Activated T-cell treated with anti-CD3 and anti-CD28 coated beads, Interleukin-2, amount 50 U/mL, for 1 hour (primary cell): ENCODE data around the gene STRADA.
A peak's percentile ranks its signal among the peaks of the same experiment; 100 is the strongest.
"Not testable (repeated sequence)": the region's sequence is repeated elsewhere in the genome, so short reads cannot be mapped to it uniquely, and the experiment has no call there.

Experiments
- DNase-seq: peaks from one replicate; pipeline ENCODE4 v3.0.0-alpha.2; 2020

The STRADA gene

DNA sequence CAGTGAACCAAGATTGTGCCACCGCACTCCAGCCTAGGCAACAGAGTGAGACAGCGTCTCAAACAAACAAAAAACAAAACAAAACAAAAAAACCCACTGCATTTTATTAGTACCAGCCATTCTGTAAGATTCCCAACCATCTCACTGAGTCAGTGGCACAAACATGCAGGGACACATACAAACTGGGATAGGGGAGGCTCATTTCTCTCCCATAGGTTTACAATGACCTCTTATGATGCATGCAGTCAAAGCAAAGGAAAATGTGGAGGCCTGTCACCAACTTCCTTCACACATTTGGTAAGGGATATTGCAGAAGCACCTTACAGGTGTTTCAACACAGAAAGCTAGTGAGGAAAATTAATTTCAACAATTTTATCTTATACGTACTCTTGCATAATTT is 12.4 kb upstream of the STRADA start:
- DNase-seq, result no peak

DNA sequence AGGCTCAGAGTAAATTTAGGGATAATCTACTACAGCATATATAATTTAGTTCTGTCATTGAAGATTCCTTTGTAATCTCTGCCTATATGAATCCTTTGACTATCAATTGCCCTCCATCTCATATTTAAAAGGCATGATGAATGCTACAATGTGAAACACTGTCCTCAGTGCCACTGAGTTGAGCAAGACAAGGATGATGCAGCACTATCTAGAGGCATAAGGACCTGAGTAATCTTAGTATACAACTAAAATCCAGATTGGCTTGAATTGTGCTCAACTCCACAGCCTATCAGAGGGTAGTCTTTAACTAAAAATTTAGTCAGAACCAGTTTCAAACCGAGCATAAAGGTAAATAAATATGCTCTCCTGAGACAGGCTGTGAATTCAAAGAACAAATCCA is 11.6 kb upstream of the STRADA start:
- DNase-seq, result no peak

DNA sequence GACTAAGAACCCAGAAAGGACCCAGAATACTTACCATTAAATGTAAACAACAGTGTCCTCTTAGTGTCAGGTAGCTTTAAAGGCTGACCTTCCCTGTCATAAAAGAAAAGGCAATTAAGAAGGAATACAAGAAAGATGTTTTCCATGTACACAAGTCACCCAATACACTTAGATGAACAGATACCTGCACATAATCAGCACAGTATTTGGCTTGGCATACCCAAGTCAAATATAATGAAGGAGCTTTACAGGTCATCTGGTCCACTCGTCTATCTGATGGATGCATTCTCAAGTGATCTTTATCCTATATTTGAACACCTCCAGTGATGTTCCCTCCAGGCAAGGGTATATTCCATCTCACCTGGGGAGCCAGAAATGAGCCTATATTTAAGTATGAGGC is 11.1 kb upstream of the STRADA start:
- DNase-seq, result no peak

DNA sequence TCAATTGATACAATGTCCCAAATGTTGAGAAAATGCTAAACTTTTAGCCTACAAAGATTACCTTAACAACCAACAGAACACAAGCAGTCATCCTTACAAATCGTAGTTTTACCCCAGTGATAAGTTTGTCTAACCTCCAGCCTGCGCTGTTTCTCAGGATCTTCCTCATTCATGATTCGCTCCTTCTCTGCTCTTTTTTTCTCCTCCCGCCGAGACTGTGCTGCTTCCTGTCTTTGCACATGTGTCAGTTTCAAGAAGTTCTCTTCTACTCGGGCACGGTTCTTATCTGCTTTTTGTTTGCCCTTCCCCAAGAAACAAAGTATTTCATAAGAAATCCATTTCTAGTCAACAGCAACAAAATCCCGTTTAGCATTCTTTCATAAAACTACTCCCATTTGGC is 10.2 kb upstream of the STRADA start:
- no peak for DNase-seq

DNA sequence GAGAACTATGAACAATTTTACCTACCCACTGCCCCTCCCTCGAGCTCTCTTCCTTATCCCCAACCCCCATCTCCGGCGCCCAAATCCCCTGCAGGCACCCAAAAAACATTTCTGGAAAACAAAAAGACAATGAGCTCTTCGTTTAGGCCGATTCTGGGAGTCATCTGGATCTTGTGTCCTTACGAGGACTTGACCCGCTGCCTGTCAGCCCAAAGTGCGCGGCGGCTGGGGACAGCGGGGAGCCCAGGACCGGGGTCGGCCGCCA is 524 bp downstream of the STRADA start:
- DNase-seq, result no peak

DNA sequence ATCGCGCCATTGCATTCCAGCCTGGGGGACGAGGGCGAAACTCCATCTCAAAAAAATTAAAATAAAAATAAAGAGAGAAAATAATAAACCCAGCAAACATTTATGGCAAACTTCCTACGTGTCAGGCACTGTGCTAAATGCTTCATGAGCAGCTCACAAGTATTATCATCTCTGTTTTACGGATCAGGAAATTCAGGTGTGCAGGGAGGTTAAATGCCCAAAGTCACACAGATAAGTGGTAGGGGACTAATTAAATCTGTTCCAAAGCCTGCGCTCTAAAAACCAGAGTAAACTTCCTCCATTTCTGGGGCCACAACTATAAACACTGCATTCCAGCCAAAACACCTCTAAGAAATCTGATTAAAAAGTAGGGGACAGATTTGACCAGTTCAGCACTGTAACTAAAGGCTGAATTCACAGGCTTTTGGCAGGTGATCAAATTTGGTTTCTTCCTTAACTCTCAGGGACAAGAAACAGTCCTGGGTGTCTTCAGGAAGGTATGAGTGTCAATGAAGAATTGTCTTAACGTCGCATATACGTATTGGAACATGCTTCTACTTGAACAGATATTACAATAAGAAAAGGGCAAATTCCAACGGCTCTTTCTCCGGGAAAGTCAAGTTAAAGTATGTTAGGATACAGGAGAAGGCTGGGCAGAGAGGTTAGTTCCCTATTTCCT is 996 bp downstream of the STRADA start:
- DNase-seq, result no peak

DNA sequence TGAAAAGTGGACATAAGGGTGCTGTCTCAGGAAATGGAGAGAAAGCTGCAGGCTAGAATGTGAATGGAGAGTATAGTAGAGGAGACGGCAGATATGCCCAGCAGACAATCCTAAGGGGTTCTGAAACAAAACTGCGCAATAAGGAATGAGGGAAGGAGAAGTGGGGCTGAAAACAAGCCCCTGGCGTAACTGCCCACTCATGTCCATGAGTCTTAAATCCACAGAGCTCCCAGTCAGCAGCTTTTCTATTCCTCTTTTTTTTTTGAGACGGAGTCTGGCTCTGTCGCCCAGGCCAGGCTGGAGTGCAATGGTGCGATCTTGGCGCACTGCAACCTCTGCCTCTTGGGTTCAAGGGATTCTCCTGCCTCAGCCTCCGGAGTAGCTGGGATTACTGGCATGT is 5.9 kb downstream of the STRADA start:
- DNase-seq, result no peak

- no peak for DNase-seq
These were observed 19.2 kb downstream of the STRADA start for GRCh38 chr17:63722403-63722802.

DNA sequence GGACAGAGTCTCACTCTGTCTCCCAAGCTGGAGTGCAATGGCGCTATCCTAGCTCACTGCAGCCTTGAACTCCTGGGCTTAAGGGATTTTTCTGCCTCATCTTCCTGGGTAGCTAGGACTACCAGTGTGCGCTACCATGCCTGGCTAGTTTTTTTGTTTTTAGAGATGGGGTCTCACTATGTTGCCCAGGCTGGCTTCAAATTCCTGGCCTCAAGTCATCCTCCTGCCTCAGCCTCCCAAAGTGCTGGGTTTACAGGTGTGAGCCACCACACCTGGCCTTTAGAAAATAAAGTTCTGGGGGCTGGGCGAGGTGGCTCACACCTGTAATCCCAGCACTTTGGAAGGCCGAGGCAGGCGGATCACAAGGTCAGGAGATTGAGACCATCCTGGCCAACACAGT is 21.4 kb downstream of the STRADA start:
- not testable (repeated sequence) for DNase-seq

DNA sequence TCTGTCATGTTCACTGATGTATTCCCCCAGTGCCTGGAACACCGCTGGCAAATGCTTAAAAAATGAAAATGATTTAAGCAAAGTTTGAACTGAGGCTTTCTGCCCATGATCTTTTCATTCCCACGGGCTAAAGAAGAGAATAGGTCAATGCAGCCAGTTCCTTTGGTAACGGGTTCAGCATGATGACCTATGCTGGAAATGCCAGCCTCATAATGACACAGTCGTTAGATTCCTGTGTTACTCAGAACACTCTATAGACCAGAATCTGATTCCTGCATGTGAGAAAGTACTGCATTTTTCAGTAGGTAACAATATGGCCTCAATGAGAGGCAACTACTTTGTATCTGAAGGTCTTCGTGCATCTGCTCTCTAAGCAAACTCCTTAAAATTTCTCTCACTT is 22.6 kb downstream of the STRADA start:
- no peak for DNase-seq

DNA sequence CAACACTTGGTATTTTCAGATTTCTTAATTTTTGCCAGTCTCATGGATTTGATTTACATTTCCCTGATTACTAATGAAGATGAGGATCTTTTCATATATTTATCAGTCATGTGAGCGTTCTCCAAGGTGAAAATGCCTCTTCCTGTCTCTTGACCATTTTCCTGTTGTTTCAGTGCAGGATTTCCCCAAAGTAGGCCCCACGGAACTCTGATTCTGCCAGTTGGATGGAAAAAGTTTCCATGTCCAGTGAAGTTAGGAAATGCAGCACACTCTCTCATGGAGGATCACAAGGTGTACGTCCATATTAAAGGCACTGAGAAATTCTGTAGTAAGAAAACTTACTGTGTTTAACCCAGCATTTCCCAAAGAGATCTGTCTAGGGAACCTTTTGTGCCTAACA is 25.2 kb downstream of the STRADA start:
- DNase-seq, result no peak

DNA sequence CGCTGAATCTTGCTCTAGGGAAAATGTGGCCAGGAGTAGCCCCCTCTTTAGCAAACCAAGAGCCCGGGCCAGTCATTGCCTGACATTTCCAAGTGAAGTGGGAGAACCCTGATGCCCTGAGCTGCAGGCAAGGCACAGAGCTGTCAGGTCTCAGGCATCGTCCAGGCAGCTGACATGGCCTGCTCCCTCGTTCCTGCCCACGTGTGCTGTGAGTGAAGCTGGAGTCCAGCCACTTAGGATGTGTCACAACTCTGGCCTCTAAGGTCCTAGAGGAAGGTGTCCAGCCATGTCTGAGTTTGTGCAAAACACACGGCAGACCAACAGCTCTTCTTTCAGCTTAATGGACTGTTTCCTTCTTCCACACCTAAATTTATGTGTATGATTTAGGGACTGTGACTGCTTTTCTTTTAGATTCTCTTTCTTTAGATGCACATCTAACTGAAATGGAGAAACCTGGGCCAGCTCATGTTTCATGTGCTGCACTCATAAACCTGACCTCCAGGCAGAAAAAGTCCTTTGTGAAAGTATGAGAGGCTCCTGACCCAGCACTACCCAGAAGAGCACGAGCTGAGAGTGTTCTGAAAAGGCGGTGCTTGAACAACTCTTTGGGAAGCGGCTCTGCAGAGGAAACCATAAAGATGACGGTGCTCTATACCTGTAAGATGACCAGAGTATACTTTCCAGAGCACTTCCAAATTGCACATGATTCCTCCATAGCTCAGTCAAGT is 26.9 kb downstream of the STRADA start:
- DNase-seq, result no peak

- DNase-seq, result no peak
These were observed 32.5 kb downstream of the STRADA start for GRCh38 chr17:63709110-63709509.

GRCh38 chr17:63707151-63707550 is 34.4 kb downstream of the STRADA start:
- peak; percentile 37 for DNase-seq

GRCh38 chr17:63706336-63707082 is 35.1 kb downstream of the STRADA start:
- DNase-seq, result no peak

GRCh38 chr17:63705657-63706056 is 35.9 kb downstream of the STRADA start:
- no peak for DNase-seq

GRCh38 chr17:63704836-63705235 is 36.8 kb downstream of the STRADA start:
- no peak for DNase-seq

GRCh38 chr17:63704259-63704576 is 37.4 kb downstream of the STRADA start:
- no peak for DNase-seq

GRCh38 chr17:63703556-63704258 is 37.9 kb downstream of the STRADA start:
- DNase-seq, result no peak

GRCh38 chr17:63703029-63703428 is 38.6 kb downstream of the STRADA start:
- no peak for DNase-seq

DNA sequence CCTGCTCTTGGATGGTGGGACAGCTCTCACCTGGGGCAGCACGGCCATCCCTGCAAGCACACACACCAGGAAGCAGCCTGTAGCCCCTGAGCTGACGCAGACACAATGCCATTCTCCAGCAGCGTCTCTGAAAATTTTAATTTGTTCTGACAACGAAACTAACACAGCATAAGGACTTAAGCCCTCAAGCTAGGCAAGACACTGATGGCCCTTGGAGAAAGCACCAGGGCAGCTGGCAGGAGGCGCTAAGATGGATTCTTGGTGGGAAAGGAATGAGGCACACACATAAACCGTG is 38.9 kb downstream of the STRADA start:
- no peak for DNase-seq

GRCh38 chr17:63701868-63702720 is 39.5 kb downstream of the STRADA start:
- peak; percentile 72 for DNase-seq

DNA sequence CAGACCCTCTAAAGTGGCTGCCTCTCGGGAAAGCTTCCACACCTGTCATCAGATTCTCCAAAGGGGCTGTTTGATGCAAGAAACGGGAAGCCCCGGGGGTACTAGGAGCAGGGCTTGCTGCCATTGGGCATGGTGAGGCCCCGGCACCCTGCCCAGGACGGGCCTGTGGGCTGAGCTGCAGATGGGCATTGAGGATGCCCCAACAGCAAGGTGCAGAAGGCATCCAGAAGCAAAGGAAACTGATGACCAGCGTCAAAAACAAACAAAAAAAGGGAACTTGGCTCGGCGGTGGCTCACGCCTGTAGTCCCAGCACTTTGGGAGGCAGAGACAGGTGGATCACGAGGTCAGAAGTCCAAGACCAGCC is 40.2 kb downstream of the STRADA start:
- no peak for DNase-seq
